Body of pancreas (tissue), 4 donors: ENCODE results near the gene DBX1.

ENCODE experiments used
- CTCF ChIP-seq, 7 experiments: fragments of 450-650 bp in 4 of 7; fragments of 200-600 bp in 3 of 7; sonication (generic) in 3 of 7; IDR thresholded peaks; one replicate each; pipeline ENCODE4 v1.5.1; 2016 to 2019; ENCODE audit warnings: antibody characterized with exemption in 7 of 7
- POLR2A ChIP-seq, 3 donors: fragments of 450-650 bp; IDR thresholded peaks; one replicate each; pipeline ENCODE4 v1.6.1; 2016; ENCODE audit warnings: antibody characterized with exemption in 3 of 3, mild to moderate bottlenecking in 2 of 3

GRCh38 chr11:20119315-20119714 is 41.0 kb downstream of the DBX1 start:
- TF ChIP-seq CTCF (IDR thresholded peaks at IDR 0.05), result no peak
- no peak for TF ChIP-seq POLR2A (IDR thresholded peaks at IDR 0.05)
